Mammary epithelial cell (primary cell): ENCODE data around the gene ZNF780A.

Source experiments
- CTCF ChIP-seq, 2 donors: IDR thresholded peaks in 1 of 2; conservative IDR thresholded peaks in 1 of 2; 2 replicates each; pipeline ENCODE4 v1.5.1; 2011 to 2012; ENCODE audit warnings: inconsistent platforms in 2 of 2, low read length in 2 of 2, mild to moderate bottlenecking in 2 of 2, control low read depth in 1 of 2, low read depth in 1 of 2; ENCODE audit not compliant: insufficient read depth in 1 of 2; ENCODE audit errors: extremely low read depth in 1 of 2
- EZH2 ChIP-seq: IDR thresholded peaks from 2 replicates; pipeline ENCODE4 v1.6.1; 2012; ENCODE audit warnings: low read length, inconsistent platforms, borderline replicate concordance

GRCh38 chr19:40090241-40091204 lies at the start of gene ZNF780A:
- TF ChIP-seq CTCF (conservative IDR thresholded peaks at IDR 0.05 in 1 of 2, IDR thresholded peaks at IDR 0.05 in 1 of 2; ENCODE audit: extremely low read depth in 1 of 2, insufficient read depth in 1 of 2, low read depth in 1 of 2, low read length in 2 of 2), result no peak
- no peak for TF ChIP-seq EZH2
